Activated T-cell treated with anti-CD3 and anti-CD28 coated beads, Interleukin-2, amount 50 U/mL, for 24 hours (primary cell): ENCODE results near the gene GASK1A.
"Not testable (repeated sequence)": the region's sequence is repeated elsewhere in the genome, so short reads cannot be mapped to it uniquely, and the experiment has no call there.

Experiments used
- DNase-seq: peaks from one replicate; pipeline ENCODE4 v3.0.0-alpha.2; 2020
- H3K27ac Mint-ChIP-seq: 2 replicates; pipeline ENCODE4 v1.8.0; 2020; ENCODE audit warnings: mild to moderate bottlenecking, mixed read lengths
- H3K27me3 Mint-ChIP-seq: 2 replicates; pipeline ENCODE4 v1.8.0; 2020; ENCODE audit warnings: mixed read lengths
- H3K36me3 Mint-ChIP-seq: 2 replicates; pipeline ENCODE4 v1.8.0; 2020; ENCODE audit warnings: low read depth, mixed read lengths
- H3K4me1 Mint-ChIP-seq: 2 replicates; pipeline ENCODE4 v1.8.0; 2020; ENCODE audit warnings: low read depth, mixed read lengths
- H3K4me3 Mint-ChIP-seq: 2 replicates; pipeline ENCODE4 v1.8.0; 2020; ENCODE audit warnings: mild to moderate bottlenecking, moderate library complexity, mixed read lengths
- H3K9me3 Mint-ChIP-seq: 2 replicates; pipeline ENCODE4 v1.8.0; 2020; ENCODE audit warnings: mixed read lengths

The GASK1A gene

GRCh38 chr3:43043071-43043766, 64.1 kb downstream of the GASK1A start:
- Mint-ChIP-seq H3K4me3 (no peak overlapping the region), H3K36me3 (peaks cover 4% of the 10 kb centered on the region), H3K4me1 (peaks cover 7% of the 10 kb centered on the region), H3K9me3 (peaks cover 24% of the 10 kb centered on the region), H3K27ac (no peak overlapping the region), H3K27me3 (no peaks in the 10 kb centered on the region)
- no peak for DNase-seq

- H3K36me3 Mint-ChIP-seq: peaks cover 4% of the 10 kb centered on the region
- H3K4me1 Mint-ChIP-seq: peaks cover 2% of the 10 kb centered on the region
- peaks cover 26% of the 10 kb centered on the region for H3K9me3 Mint-ChIP-seq
Observed at GRCh38 chr3:43043793-43044192, 64.7 kb downstream of the GASK1A start.

GRCh38 chr3:43045079-43045478, 66.0 kb downstream of the GASK1A start:
- not testable (repeated sequence) for H3K36me3 Mint-ChIP-seq, DNase-seq, H3K27me3 Mint-ChIP-seq, H3K27ac Mint-ChIP-seq, H3K4me3 Mint-ChIP-seq, H3K4me1 Mint-ChIP-seq
- peaks cover 35% of the 10 kb centered on the region for H3K9me3 Mint-ChIP-seq

More at GRCh38 chr3:43043793-43044192, 64.7 kb downstream of the GASK1A start:
- no peaks in the 10 kb centered on the region for H3K27me3 Mint-ChIP-seq
- no peak overlapping the region for H3K27ac Mint-ChIP-seq
- no peak for DNase-seq
- H3K4me3 Mint-ChIP-seq: no peak overlapping the region

GRCh38 chr3:43046583-43046982, 67.5 kb downstream of the GASK1A start:
- H3K36me3 Mint-ChIP-seq: peaks cover 4% of the 10 kb centered on the region
- no peak overlapping the region for H3K4me3 Mint-ChIP-seq
- H3K9me3 Mint-ChIP-seq: peaks cover 49% of the 10 kb centered on the region
- peaks cover 2% of the 10 kb centered on the region for H3K4me1 Mint-ChIP-seq
- no peak for DNase-seq
- no peak overlapping the region for H3K27ac Mint-ChIP-seq
- no peaks in the 10 kb centered on the region for H3K27me3 Mint-ChIP-seq

- Mint-ChIP-seq H3K9me3 (peaks cover 61% of the 10 kb centered on the region), H3K27me3 (no peaks in the 10 kb centered on the region), H3K27ac (no peak overlapping the region), H3K36me3 (peaks cover 4% of the 10 kb centered on the region), H3K4me1 (no peaks in the 10 kb centered on the region), H3K4me3 (no peak overlapping the region)
- no peak for DNase-seq
Observed at GRCh38 chr3:43048470-43048869, 69.4 kb downstream of the GASK1A start.

- H3K9me3 Mint-ChIP-seq: peaks cover 36% of the 10 kb centered on the region
- H3K36me3 Mint-ChIP-seq: no peaks in the 10 kb centered on the region
- no peaks in the 10 kb centered on the region for H3K4me1 Mint-ChIP-seq
- H3K27me3 Mint-ChIP-seq: no peaks in the 10 kb centered on the region
- no peak overlapping the region for H3K27ac Mint-ChIP-seq
- no peak for DNase-seq
- no peak overlapping the region for H3K4me3 Mint-ChIP-seq
Observed at GRCh38 chr3:43053291-43053690, 74.2 kb downstream of the GASK1A start.

GRCh38 chr3:43054754-43055153, 75.6 kb downstream of the GASK1A start:
- Mint-ChIP-seq H3K27me3 (no peaks in the 10 kb centered on the region), H3K27ac (no peak overlapping the region), H3K4me1 (peaks cover 1% of the 10 kb centered on the region), H3K4me3 (no peak overlapping the region), H3K36me3 (no peaks in the 10 kb centered on the region), H3K9me3 (peaks cover 27% of the 10 kb centered on the region)
- DNase-seq: no peak

- Mint-ChIP-seq H3K4me3 (no peak overlapping the region), H3K36me3 (no peaks in the 10 kb centered on the region), H3K27ac (no peak overlapping the region), H3K27me3 (no peaks in the 10 kb centered on the region), H3K9me3 (peaks cover 23% of the 10 kb centered on the region), H3K4me1 (peaks cover 8% of the 10 kb centered on the region)
- DNase-seq: no peak
Observed at GRCh38 chr3:43055393-43055792, 76.3 kb downstream of the GASK1A start.

GRCh38 chr3:43055806-43056770, 77.0 kb downstream of the GASK1A start:
- no peaks in the 10 kb centered on the region for H3K27me3 Mint-ChIP-seq
- H3K4me1 Mint-ChIP-seq: peaks cover 14% of the 10 kb centered on the region

GRCh38 chr3:43059456-43059855, 80.3 kb downstream of the GASK1A start:
- H3K4me3 Mint-ChIP-seq: no peak overlapping the region
- no peaks in the 10 kb centered on the region for H3K27me3 Mint-ChIP-seq

More at GRCh38 chr3:43055806-43056770, 77.0 kb downstream of the GASK1A start:
- H3K9me3 Mint-ChIP-seq: peaks cover 16% of the 10 kb centered on the region
- no peak overlapping the region for H3K4me3 Mint-ChIP-seq
- H3K27ac Mint-ChIP-seq: no peak overlapping the region
- DNase-seq: no peak
- H3K36me3 Mint-ChIP-seq: no peaks in the 10 kb centered on the region

GRCh38 chr3:43061101-43061895, 82.2 kb downstream of the GASK1A start:
- Mint-ChIP-seq H3K4me3 (no peak overlapping the region), H3K9me3 (no peaks in the 10 kb centered on the region)
- no peak for DNase-seq

More at GRCh38 chr3:43059456-43059855, 80.3 kb downstream of the GASK1A start:
- peaks cover 17% of the 10 kb centered on the region for H3K4me1 Mint-ChIP-seq
- H3K27ac Mint-ChIP-seq: no peak overlapping the region
- no peak for DNase-seq
- H3K9me3 Mint-ChIP-seq: no peaks in the 10 kb centered on the region
- no peaks in the 10 kb centered on the region for H3K36me3 Mint-ChIP-seq

GRCh38 chr3:43062040-43062563, 83.0 kb downstream of the GASK1A start:
- Mint-ChIP-seq H3K4me1 (peaks cover 17% of the 10 kb centered on the region), H3K27ac (no peak overlapping the region), H3K36me3 (no peaks in the 10 kb centered on the region), H3K9me3 (no peaks in the 10 kb centered on the region), H3K4me3 (no peak overlapping the region), H3K27me3 (no peaks in the 10 kb centered on the region)
- no peak for DNase-seq

More at GRCh38 chr3:43061101-43061895, 82.2 kb downstream of the GASK1A start:
- no peaks in the 10 kb centered on the region for H3K27me3 Mint-ChIP-seq
- H3K4me1 Mint-ChIP-seq: peaks cover 17% of the 10 kb centered on the region
- no peaks in the 10 kb centered on the region for H3K36me3 Mint-ChIP-seq
- H3K27ac Mint-ChIP-seq: no peak overlapping the region

GRCh38 chr3:43062564-43063040, 83.5 kb downstream of the GASK1A start:
- Mint-ChIP-seq H3K9me3 (no peaks in the 10 kb centered on the region), H3K4me1 (peaks cover 17% of the 10 kb centered on the region), H3K27me3 (no peaks in the 10 kb centered on the region), H3K27ac (no peak overlapping the region), H3K36me3 (no peaks in the 10 kb centered on the region), H3K4me3 (no peak overlapping the region)
- DNase-seq: no peak

- peaks cover 17% of the 10 kb centered on the region for H3K4me1 Mint-ChIP-seq
- no peaks in the 10 kb centered on the region for H3K9me3 Mint-ChIP-seq
- no peaks in the 10 kb centered on the region for H3K27me3 Mint-ChIP-seq
- H3K4me3 Mint-ChIP-seq: no peak overlapping the region
- H3K36me3 Mint-ChIP-seq: no peaks in the 10 kb centered on the region
- DNase-seq: no peak
- no peak overlapping the region for H3K27ac Mint-ChIP-seq
Observed at GRCh38 chr3:43063114-43063513, 84.0 kb downstream of the GASK1A start.
